K562 (cell line): Measurements from ENCODE around the gene SLC30A1. TPM values are rescaled to one million over a fixed set of nuclear protein-coding genes. Genes with fewer than 3 reads are reported as not detected.

Source experiments
- CREM ChIP-seq: IDR thresholded peaks from 2 replicates; pipeline ENCODE4 v1.6.1; 2014; ENCODE audit warnings: antibody characterized with exemption, low read depth
- E2F3 ChIP-seq: fragments of 250-450 bp; sonication (Bioruptor Pico); IDR thresholded peaks from 2 replicates; pipeline ENCODE4 v1.4.0; 2020; ENCODE audit warnings: mild to moderate bottlenecking
- HDAC3 ChIP-seq: fragments of 450-650 bp; IDR thresholded peaks from 2 replicates; pipeline ENCODE4 v1.6.1; 2018; ENCODE audit warnings: borderline replicate concordance, mild to moderate bottlenecking, moderate library complexity; ENCODE audit not compliant: partially characterized antibody
- ILF3 ChIP-seq: fragments of 450-650 bp; IDR thresholded peaks from 2 replicates; pipeline ENCODE4 v1.6.1; 2018; ENCODE audit warnings: antibody characterized with exemption, mild to moderate bottlenecking, moderate library complexity, borderline replicate concordance
- MBD2 ChIP-seq: sonication (generic); IDR thresholded peaks from 2 replicates; pipeline ENCODE4 v1.6.1; 2016; ENCODE audit warnings: low read depth, borderline replicate concordance
- PPARD ChIP-seq: fragments of 250-450 bp; sonication (Bioruptor Pico); IDR thresholded peaks from 2 replicates; pipeline ENCODE4 v1.8.0; 2022; ENCODE audit warnings: inconsistent platforms, mild to moderate bottlenecking, moderate library complexity
- PTBP1 ChIP-seq: fragments of 200-400 bp; formaldehyde crosslinking; IDR thresholded peaks from 2 replicates; pipeline ENCODE4 v1.6.1; 2017; ENCODE audit warnings: low read depth, low read length
- SLC30A9 ChIP-seq: fragments of 250-450 bp; sonication (Bioruptor Pico); IDR thresholded peaks from 2 replicates; pipeline ENCODE4 v1.8.0; 2022; ENCODE audit warnings: mild to moderate bottlenecking, moderate library complexity
- SMARCA4 ChIP-seq: fragments of 450-650 bp; IDR thresholded peaks from 2 replicates; pipeline ENCODE4 v1.6.1; 2016
- SMC3 ChIP-seq: conservative IDR thresholded peaks from 2 replicates; pipeline ENCODE4 v1.6.1; 2011; ENCODE audit warnings: low read depth, low read length, improper control_type of control experiment; ENCODE audit not compliant: insufficient read depth
- STAT5B ChIP-seq: fragments of 250-450 bp; sonication (Bioruptor Pico); IDR thresholded peaks from 2 replicates; pipeline ENCODE4 v1.8.0; 2021; ENCODE audit warnings: mild to moderate bottlenecking, inconsistent platforms
- TBP ChIP-seq: optimal IDR thresholded peaks from 2 replicates; pipeline ENCODE3; 2011; ENCODE audit warnings: low read depth, low read length, improper control_type of control experiment
- TCF7 ChIP-seq: sonication (generic); IDR thresholded peaks from 2 replicates; pipeline ENCODE4 v1.6.1; 2016; ENCODE audit warnings: antibody characterized with exemption, borderline replicate concordance
- ZKSCAN8 ChIP-seq: fragments of 200-800 bp; sonication (Bioruptor generic); IDR thresholded peaks from 2 replicates; pipeline ENCODE4 v1.6.1; 2016; ENCODE audit warnings: missing genetic modification characterization, missing compliant biosample characterization
- ZNF609 ChIP-seq: sonication (generic); formaldehyde crosslinking; IDR thresholded peaks from 2 replicates; pipeline ENCODE4 v1.8.1; 2023; ENCODE audit warnings: missing genetic modification reagents, mild to moderate bottlenecking, borderline replicate concordance
- ZNF778 ChIP-seq: fragments of 450-650 bp; formaldehyde crosslinking; IDR thresholded peaks from 2 replicates; pipeline ENCODE4 v1.4.0; 2020; ENCODE audit warnings: mild to moderate bottlenecking, moderate library complexity
- polyA plus RNA-seq, 8 experiments: library from polyadenylated mRNA; depleted of rRNA in 4 of 8; stranded (reverse) in 5 of 8; unstranded in 3 of 8; fragments of >200 nt; fragmentation: Nextera tagmentation in 2 of 8; fragmentation: Illumina TruSeq in 1 of 8; extraction: Ambion mirVana in 2 of 8; extraction: Trizol in 1 of 8; gene quantifications; 2 replicates each; pipeline versions ENCODE4 v1.2.1 to v1.2.3, GENCODE V29; 2011 to 2014; ENCODE audit warnings: inconsistent platforms in 1 of 8, missing spikeins in 1 of 8
- total RNA-seq, 7 experiments: library from RNA; depleted of rRNA in 6 of 7; stranded (reverse); fragments of >200 nt in 6 of 7; fragmentation: Illumina TruSeq in 2 of 7; extraction: Trizol in 2 of 7; gene quantifications; 2 replicates each; pipeline versions ENCODE4 v1.2.1 to v1.2.3, GENCODE V29; 2011 to 2021; ENCODE audit warnings: low replicate concordance in 1 of 7
- TF ChIP-seq, protein P1 (sequence below): fragments of 250-450 bp; sonication (Bioruptor Pico); IDR thresholded peaks from 2 replicates; pipeline ENCODE4 v1.5.0; 2022; ENCODE audit warnings: mild to moderate bottlenecking
- TF ChIP-seq, protein P2 (sequence below): sonication (generic); formaldehyde crosslinking; IDR thresholded peaks from 2 replicates; pipeline ENCODE4 v1.8.1; 2023; ENCODE audit warnings: mild to moderate bottlenecking, missing genetic modification reagents, moderate library complexity
- TF ChIP-seq, protein P3 (sequence below): sonication (generic); formaldehyde crosslinking; IDR thresholded peaks from 2 replicates; pipeline ENCODE4 v1.8.0; 2022; ENCODE audit warnings: missing genetic modification reagents, mild to moderate bottlenecking, borderline replicate concordance

The SLC30A1 gene
- total and polyA plus RNA-seq, 9 of the 15 experiments (the other 6 are each of a cell fraction or from before 2014, with no cell fraction given): 4.1 to 14.4 (median 6.6) TPM

DNA sequence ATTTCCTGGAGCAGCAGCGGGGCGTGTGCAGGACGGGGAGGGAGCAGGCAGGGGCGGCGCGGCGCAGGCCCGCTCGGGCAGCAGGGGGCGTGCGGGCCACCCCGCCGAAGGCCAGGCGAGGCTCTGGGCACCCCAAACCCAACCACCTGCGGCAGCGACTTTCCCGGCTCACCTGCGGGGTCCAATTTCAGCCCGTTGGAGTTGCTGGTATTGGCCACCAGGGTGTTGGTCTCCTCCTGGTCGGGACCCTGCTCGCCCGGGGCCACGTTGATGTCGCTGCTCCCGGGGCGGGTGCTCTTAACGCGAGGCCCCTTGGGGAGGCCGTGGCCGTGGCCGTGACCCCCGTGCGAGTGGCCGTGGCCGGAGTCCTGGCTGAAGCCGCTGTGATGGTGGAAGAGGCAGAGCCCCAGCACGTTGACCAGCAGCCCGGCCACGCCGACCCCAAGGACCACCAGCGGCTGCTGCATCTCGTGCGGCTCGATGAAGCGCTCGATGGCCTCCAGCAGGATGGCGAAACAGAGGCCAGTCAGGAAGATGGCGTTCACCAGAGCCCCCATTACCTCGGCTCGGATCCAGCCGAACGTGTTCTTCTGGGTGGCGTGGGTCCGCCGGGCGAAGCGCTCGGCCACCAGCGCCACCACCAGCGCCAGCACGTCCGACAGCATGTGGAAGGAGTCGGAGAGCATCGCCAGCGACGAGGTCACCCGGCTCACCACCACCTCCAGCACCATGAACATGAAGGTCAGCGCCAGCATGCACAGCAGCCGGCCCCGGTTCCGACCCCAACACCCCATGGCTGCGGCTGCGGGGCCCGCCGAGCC lies 932 bp downstream of the SLC30A1 start (continued):
- TF ChIP-seq PPARD (no peak), SMARCA4 (no peak), HDAC3 (no peak), ZNF609 (peak; percentile 51; the same call in 1 of the 2 replicates), MBD2 (no peak), CREM (peak; percentile 72; the same call in 1 of the 2 replicates), TBP (peak; percentile 30), E2F3 (CRISPR knock-in tag) (no peak), TCF7 (no peak), STAT5B (CRISPR knock-in tag) (no peak), ILF3 (no peak), SLC30A9 (CRISPR knock-in tag) (no peak), PTBP1 (no peak), ZKSCAN8 (no peak), ZNF778 (CRISPR knock-in tag) (no peak), SMC3 (peak; percentile 88)
- TF ChIP-seq, protein P1, sequence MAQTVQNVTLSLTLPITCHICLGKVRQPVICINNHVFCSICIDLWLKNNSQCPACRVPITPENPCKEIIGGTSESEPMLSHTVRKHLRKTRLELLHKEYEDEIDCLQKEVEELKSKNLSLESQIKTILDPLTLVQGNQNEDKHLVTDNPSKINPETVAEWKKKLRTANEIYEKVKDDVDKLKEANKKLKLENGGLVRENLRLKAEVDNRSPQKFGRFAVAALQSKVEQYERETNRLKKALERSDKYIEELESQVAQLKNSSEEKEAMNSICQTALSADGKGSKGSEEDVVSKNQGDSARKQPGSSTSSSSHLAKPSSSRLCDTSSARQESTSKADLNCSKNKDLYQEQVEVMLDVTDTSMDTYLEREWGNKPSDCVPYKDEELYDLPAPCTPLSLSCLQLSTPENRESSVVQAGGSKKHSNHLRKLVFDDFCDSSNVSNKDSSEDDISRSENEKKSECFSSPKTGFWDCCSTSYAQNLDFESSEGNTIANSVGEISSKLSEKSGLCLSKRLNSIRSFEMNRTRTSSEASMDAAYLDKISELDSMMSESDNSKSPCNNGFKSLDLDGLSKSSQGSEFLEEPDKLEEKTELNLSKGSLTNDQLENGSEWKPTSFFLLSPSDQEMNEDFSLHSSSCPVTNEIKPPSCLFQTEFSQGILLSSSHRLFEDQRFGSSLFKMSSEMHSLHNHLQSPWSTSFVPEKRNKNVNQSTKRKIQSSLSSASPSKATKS: no peak
- TF ChIP-seq, protein P2, sequence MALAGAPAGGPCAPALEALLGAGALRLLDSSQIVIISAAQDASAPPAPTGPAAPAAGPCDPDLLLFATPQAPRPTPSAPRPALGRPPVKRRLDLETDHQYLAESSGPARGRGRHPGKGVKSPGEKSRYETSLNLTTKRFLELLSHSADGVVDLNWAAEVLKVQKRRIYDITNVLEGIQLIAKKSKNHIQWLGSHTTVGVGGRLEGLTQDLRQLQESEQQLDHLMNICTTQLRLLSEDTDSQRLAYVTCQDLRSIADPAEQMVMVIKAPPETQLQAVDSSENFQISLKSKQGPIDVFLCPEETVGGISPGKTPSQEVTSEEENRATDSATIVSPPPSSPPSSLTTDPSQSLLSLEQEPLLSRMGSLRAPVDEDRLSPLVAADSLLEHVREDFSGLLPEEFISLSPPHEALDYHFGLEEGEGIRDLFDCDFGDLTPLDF (CRISPR knock-in tag): 0 out of 2 replicates have a peak, but pooled peaks have one; percentile 44
- TF ChIP-seq, protein P3, sequence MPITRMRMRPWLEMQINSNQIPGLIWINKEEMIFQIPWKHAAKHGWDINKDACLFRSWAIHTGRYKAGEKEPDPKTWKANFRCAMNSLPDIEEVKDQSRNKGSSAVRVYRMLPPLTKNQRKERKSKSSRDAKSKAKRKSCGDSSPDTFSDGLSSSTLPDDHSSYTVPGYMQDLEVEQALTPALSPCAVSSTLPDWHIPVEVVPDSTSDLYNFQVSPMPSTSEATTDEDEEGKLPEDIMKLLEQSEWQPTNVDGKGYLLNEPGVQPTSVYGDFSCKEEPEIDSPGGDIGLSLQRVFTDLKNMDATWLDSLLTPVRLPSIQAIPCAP (CRISPR knock-in tag): no peak
